HG03095 (cell line): ENCODE results near the gene AKT1S1.

Source experiments
- ATAC-seq: cut with Tn5 transposase; IDR thresholded peaks from one replicate; pipeline ENCODE4 v1.9.1; 2021; ENCODE audit warnings: moderate library complexity; ENCODE audit not compliant: unreplicated experiment

Gene AKT1S1

DNA sequence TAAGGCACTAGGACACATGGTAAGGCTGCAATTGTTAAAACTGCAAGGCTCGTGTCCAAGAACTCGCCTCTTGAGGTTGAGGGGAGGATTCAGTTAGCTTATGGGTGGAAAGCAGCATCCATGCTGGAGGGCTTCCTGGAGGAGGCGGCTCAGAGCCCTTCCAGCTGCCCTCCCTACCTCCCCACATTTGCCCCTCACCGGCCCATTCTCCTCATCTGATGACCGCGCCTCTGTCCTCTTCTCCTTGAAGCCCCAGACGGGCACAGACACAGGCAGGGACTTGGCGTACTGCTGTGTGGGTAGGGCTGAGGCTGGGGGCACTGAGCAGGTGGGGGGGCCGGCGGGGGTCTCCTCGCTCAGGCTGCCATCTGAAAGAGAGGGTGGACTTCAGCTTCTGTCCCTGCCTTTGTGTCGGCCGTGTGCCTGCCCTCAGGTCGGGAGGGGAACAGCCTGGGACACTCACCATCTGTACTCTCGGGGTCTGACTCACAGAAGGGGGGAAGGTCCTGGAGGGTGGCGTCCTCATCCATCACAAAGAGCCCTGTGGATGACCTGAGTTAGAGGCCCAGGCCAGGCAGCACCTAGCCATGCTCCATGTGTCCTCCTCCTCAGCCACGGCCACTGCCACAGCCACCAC lies 5.7 kb downstream of the AKT1S1 start:
- ATAC-seq, result no peak

GRCh38 chr19:49870309-49870901 lies 6.8 kb downstream of the AKT1S1 start:
- ATAC-seq, result no peak

GRCh38 chr19:49869484-49870308 lies 7.5 kb downstream of the AKT1S1 start:
- peak; percentile 51 for ATAC-seq

- ATAC-seq, result peak; percentile 3
These were observed 8.1 kb downstream of the AKT1S1 start for GRCh38 chr19:49869009-49869483.

DNA sequence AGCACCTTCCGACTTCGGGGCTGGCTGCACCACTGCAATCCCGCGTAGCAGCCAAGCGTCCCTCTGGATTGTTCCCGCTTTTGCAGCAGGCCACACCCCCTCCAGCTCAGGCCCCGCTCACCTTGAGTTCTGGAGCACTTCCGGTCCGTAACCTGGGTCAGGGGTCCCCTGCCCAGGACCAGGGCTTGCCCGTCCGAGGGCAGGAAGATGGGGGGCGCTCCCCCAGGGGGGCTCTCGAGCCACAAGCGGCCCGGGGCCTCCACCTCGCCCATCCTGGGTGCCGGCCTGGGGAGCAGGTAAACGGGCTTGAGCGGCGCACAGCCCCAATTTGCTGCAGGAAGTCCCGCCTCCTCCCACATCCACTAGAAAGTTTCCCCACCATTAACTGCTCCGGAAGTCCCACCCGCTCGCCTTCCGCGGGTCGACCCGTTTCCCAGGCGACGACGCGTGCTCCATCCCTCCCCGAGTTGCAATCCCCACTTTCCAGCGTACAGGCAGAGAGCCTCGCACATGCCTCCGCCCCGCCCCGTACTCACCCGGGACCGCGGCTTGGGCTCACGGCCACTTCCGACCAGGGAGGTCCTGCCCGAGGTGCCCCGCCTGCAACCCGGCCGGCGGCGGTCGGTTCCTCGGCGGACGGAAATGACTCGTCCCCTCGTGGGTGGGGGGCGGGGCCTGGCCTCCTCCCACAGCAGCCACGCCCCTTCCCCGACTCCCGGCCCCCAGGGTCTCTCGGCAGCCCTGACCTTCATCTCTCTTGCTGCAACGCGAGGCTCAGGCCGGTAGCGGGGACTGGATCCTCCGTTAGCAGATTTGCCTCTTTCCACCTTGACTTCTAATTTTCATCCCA lies 10.0 kb downstream of the AKT1S1 start, which contains the start of gene PNKP:
TSS of gene PNKP (minus strand) at position 644 of the 850 bp plus-strand sequence. CDS start at position 272, 372 bp downstream.
- peak; percentile 35 for ATAC-seq

- ATAC-seq, result no peak
These were observed 12.3 kb downstream of the AKT1S1 start for GRCh38 chr19:49864890-49865289.

DNA sequence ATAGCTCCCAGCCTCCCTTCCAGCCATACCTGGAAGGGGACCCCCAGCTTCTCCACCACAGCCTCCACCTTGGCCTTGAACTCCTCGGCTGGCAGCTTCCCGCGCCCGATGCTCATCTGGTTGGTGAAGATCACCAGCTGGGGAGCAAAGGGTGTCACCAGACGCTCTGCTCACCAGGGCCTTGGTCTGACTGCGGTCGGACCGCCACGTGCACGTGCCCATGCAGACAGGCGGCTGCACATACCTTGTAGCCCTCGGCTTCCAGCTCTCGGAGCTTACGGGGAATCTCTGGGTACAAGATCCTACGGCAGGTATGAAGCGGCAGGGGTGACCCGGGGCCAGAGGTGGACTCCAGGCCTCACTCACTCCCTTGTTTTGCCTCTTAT lies 13.2 kb downstream of the AKT1S1 start:
- no peak for ATAC-seq

- ATAC-seq, result no peak
These were observed 13.8 kb downstream of the AKT1S1 start for GRCh38 chr19:49863254-49863934.

DNA sequence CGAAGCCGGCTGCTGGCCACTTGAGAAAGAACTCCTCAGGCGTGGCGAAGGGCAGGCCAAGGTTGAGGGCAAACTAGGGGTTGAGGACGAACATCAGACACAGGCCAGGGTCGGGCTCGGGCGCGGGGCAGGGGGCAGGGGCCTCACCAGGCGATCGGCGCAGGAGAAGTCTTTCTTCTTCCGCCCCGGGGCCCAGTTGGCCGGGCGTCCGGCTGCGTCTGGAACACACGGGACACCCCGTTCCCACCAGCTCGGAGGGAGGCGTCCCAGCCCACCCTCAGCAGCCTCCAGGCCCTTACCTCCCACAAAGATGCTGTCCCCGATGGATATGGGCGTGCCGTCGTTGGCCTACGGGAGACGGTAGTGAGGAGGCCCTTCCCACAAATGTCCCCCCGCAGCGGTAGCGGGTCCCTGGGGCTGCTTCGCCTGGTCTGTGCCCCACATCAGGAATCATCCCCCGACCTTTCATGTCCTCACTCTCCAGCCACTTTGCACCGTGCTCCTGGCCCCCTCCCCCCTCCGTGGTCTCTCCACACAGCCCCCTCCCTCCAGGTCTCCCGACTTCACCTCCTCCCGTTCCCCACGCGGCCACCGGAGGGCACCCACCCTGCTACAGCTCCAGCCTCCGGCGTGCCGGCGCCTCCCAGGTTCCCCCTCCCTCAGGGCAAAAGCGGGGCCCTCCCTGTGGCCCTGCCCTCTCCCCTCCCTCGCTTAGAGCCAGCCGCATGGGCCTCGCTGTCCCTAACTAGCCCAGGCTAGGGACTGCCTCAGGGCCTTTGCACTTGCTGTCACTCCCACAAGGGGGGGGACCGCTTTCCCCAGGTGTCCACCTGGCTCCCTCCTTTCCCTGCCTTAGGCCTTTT lies 14.5 kb downstream of the AKT1S1 start:
- ATAC-seq, result no peak

DNA sequence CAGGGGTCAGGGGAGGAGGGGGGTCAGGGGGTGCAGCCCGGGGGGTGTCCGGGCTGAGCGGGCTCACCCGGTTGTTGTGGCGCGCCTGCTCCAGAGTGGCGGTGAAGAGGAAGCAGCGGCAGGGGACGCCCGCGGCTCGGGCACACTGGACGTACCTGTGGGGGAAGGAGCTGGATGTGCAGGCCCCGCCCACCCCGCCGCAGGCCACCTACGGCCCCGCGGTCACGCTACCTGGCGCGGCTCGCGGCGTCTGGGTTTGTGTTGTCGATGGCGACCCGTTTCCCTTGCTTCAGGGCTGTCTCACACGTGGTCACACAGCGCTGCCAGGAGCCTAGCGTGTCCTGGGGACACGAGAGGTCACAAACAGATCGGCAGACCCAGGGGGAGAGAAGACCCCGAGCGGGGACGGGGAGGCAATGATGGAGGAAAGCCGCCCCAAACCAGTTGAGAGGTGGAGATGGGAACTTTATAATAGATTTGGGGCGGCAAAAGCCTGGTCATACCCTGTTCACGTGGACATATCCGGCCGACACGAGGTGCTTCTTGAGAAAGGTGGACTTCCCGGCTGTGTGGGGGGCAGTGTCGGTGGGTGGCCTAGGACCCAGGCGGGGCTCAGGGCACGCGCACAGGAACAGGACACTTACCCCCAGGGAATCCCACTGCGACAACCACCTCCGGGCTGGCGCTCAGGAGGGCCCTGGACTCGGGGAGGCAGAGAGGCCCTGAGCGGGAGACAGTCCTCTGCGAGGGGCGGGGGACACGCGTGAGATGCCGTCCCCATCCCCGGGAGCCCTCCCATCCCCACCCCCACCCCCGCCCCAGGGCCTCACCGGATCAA lies 15.4 kb downstream of the AKT1S1 start:
- no peak for ATAC-seq

GRCh38 chr19:49861107-49861506 lies 16.0 kb downstream of the AKT1S1 start:
- ATAC-seq, result no peak

GRCh38 chr19:49860336-49861102 lies 16.6 kb downstream of the AKT1S1 start:
- ATAC-seq, result no peak

- no peak for ATAC-seq
These were observed 17.3 kb downstream of the AKT1S1 start for GRCh38 chr19:49859682-49860335.

GRCh38 chr19:49858088-49858985 lies 18.8 kb downstream of the AKT1S1 start:
- ATAC-seq, result no peak

GRCh38 chr19:49857838-49858087 lies 19.4 kb downstream of the AKT1S1 start:
- ATAC-seq, result no peak

DNA sequence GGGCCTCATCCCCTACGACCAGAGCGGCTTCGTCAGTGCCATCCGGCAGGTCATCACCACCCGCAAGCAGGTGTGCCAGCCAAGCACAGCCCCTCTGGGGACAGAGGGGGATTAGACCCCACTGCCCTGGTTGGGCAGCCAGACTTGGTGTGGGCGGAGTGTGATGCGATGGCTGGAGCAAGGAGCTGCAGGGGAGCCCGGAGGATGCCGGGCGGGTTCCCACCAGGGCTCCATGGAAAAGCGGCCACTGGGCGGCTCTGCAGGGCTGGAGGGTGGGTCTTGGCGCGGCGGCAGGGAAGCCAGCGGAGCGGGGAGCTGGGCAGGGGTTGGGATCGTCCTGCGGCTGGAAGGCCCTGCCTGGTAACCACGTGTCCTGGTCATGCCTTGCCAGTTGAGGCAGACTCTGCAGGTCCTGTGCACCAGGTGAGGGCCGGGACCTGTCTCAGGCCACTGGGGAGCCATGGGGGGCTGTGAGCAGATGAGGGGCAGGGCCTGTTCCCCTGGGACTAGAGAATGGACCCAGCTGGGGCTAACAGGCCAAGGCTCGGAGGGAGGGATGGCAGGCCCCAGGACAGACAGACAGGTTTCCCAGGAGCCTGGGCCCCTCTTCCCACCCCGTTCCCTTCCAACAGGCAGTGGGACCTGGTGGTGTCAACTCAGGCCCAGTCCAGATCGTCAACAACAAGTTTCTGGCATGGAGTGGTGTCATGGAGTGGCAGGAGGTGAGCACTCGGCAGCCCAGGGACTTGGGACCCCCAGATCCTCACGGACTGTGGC lies 19.9 kb downstream of the AKT1S1 start:
- no peak for ATAC-seq
